ENCODE data around the gene SFRP2.

The SFRP2 gene

DNA sequence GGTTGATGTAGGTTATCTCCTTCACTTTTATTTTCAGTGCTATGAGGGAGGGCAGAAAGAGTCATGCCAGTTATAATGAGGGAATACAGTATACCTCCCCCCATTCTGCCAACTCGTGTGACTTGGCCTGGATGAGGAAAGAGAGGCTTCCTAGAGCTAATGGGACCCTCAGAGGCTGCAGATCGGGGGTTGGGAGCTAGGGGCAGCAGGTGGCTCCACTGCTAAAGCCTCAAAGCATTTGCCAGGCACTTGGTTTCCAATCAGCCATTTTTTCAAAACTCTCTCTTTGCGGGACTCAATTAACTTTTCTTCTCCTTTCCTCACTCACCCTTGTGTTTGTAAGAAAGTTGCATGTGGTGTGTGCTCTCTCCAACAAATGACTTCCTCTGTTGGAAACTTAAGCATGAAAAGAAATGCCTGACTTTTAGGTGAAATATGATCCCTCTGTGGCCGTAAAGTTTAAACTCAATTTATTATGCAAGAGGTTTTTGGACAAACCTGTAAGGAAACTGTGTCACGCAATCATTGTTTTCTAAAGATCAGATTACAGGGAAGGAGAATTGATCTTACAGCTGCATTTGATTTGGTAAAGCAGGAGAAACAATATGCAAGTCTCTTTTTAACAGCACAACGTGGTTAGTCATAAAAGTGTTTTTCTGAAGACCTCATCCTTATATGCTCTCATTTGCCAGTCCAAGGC is 7.0 kb downstream of the SFRP2 start (continued):
- TF ChIP-seq SCRT2 (tag by site-specific recombination; IDR thresholded peaks at IDR 0.05) (peak; percentile 57), ZNF600 (tag by site-specific recombination; IDR thresholded peaks at IDR 0.05) (peak; percentile 55; the same call in 1 of the 2 replicates), ZNF274 (IDR thresholded peaks at IDR 0.05; ENCODE audit: low read length) (no peak), ZNF274 (tag by site-specific recombination; IDR thresholded peaks at IDR 0.05; ENCODE audit: borderline replicate concordance) (no peak), ZBTB17 (tag by site-specific recombination; IDR thresholded peaks at IDR 0.05) (peak; percentile 48; the same call in 1 of the 2 replicates), ZNF664 (tag by site-specific recombination; IDR thresholded peaks at IDR 0.05) (no peak), KLF10 (tag by site-specific recombination; IDR thresholded peaks at IDR 0.05) (no peak), ZFP3 (tag by site-specific recombination; IDR thresholded peaks at IDR 0.05; ENCODE audit: low read depth) (no peak), SP3 (tag by site-specific recombination; IDR thresholded peaks at IDR 0.05) (no peak; the same call in 1 of the 2 replicates), ZNF37A (tag by site-specific recombination; IDR thresholded peaks at IDR 0.05) (no peak), ZNF19 (tag by site-specific recombination; IDR thresholded peaks at IDR 0.05; ENCODE audit: low read depth) (no peak), ZNF670 (tag by site-specific recombination; IDR thresholded peaks at IDR 0.05; ENCODE audit: low read depth) (no peak), ZNF426 (tag by site-specific recombination; IDR thresholded peaks at IDR 0.05) (no peak), SP7 (tag by site-specific recombination; IDR thresholded peaks at IDR 0.05) (peak; percentile 72), HOXC10 (CRISPR knock-in tag; IDR thresholded peaks at IDR 0.05) (no peak), BCL11B (tag by site-specific recombination; IDR thresholded peaks at IDR 0.05; ENCODE audit: low read depth) (peak; percentile 72; the same call in 1 of the 2 replicates), ZNF292 (tag by site-specific recombination; IDR thresholded peaks at IDR 0.05; ENCODE audit: borderline replicate concordance, low read depth) (no peak), ZNF133 (tag by site-specific recombination; IDR thresholded peaks at IDR 0.05) (no peak), MYNN (tag by site-specific recombination; IDR thresholded peaks at IDR 0.05; ENCODE audit: borderline replicate concordance) (no peak), ZNF660 (tag by site-specific recombination; IDR thresholded peaks at IDR 0.05) (peak; percentile 52; the same call in 1 of the 2 replicates), ZNF654 (tag by site-specific recombination; IDR thresholded peaks at IDR 0.05; ENCODE audit: low read depth) (no peak)
- TF ChIP-seq, protein P1, sequence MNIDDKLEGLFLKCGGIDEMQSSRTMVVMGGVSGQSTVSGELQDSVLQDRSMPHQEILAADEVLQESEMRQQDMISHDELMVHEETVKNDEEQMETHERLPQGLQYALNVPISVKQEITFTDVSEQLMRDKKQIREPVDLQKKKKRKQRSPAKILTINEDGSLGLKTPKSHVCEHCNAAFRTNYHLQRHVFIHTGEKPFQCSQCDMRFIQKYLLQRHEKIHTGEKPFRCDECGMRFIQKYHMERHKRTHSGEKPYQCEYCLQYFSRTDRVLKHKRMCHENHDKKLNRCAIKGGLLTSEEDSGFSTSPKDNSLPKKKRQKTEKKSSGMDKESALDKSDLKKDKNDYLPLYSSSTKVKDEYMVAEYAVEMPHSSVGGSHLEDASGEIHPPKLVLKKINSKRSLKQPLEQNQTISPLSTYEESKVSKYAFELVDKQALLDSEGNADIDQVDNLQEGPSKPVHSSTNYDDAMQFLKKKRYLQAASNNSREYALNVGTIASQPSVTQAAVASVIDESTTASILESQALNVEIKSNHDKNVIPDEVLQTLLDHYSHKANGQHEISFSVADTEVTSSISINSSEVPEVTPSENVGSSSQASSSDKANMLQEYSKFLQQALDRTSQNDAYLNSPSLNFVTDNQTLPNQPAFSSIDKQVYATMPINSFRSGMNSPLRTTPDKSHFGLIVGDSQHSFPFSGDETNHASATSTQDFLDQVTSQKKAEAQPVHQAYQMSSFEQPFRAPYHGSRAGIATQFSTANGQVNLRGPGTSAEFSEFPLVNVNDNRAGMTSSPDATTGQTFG (tag by site-specific recombination; IDR thresholded peaks at IDR 0.05; ENCODE audit: borderline replicate concordance), result no peak
- TF ChIP-seq, protein P2, sequence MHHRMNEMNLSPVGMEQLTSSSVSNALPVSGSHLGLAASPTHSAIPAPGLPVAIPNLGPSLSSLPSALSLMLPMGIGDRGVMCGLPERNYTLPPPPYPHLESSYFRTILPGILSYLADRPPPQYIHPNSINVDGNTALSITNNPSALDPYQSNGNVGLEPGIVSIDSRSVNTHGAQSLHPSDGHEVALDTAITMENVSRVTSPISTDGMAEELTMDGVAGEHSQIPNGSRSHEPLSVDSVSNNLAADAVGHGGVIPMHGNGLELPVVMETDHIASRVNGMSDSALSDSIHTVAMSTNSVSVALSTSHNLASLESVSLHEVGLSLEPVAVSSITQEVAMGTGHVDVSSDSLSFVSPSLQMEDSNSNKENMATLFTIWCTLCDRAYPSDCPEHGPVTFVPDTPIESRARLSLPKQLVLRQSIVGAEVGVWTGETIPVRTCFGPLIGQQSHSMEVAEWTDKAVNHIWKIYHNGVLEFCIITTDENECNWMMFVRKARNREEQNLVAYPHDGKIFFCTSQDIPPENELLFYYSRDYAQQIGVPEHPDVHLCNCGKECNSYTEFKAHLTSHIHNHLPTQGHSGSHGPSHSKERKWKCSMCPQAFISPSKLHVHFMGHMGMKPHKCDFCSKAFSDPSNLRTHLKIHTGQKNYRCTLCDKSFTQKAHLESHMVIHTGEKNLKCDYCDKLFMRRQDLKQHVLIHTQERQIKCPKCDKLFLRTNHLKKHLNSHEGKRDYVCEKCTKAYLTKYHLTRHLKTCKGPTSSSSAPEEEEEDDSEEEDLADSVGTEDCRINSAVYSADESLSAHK (tag by site-specific recombination; IDR thresholded peaks at IDR 0.05), result peak; percentile 48; the same call in 1 of the 2 replicates
- TF ChIP-seq, protein P3, sequence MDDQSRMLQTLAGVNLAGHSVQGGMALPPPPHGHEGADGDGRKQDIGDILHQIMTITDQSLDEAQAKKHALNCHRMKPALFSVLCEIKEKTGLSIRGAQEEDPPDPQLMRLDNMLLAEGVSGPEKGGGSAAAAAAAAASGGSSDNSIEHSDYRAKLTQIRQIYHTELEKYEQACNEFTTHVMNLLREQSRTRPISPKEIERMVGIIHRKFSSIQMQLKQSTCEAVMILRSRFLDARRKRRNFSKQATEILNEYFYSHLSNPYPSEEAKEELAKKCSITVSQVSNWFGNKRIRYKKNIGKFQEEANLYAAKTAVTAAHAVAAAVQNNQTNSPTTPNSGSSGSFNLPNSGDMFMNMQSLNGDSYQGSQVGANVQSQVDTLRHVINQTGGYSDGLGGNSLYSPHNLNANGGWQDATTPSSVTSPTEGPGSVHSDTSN (CRISPR knock-in tag; IDR thresholded peaks at IDR 0.05), result no peak
- TF ChIP-seq, protein P4, sequence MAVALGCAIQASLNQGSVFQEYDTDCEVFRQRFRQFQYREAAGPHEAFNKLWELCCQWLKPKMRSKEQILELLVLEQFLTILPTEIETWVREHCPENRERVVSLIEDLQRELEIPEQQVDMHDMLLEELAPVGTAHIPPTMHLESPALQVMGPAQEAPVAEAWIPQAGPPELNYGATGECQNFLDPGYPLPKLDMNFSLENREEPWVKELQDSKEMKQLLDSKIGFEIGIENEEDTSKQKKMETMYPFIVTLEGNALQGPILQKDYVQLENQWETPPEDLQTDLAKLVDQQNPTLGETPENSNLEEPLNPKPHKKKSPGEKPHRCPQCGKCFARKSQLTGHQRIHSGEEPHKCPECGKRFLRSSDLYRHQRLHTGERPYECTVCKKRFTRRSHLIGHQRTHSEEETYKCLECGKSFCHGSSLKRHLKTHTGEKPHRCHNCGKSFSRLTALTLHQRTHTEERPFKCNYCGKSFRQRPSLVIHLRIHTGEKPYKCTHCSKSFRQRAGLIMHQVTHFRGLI (tag by site-specific recombination; IDR thresholded peaks at IDR 0.05), result no peak
- TF ChIP-seq, protein P5, sequence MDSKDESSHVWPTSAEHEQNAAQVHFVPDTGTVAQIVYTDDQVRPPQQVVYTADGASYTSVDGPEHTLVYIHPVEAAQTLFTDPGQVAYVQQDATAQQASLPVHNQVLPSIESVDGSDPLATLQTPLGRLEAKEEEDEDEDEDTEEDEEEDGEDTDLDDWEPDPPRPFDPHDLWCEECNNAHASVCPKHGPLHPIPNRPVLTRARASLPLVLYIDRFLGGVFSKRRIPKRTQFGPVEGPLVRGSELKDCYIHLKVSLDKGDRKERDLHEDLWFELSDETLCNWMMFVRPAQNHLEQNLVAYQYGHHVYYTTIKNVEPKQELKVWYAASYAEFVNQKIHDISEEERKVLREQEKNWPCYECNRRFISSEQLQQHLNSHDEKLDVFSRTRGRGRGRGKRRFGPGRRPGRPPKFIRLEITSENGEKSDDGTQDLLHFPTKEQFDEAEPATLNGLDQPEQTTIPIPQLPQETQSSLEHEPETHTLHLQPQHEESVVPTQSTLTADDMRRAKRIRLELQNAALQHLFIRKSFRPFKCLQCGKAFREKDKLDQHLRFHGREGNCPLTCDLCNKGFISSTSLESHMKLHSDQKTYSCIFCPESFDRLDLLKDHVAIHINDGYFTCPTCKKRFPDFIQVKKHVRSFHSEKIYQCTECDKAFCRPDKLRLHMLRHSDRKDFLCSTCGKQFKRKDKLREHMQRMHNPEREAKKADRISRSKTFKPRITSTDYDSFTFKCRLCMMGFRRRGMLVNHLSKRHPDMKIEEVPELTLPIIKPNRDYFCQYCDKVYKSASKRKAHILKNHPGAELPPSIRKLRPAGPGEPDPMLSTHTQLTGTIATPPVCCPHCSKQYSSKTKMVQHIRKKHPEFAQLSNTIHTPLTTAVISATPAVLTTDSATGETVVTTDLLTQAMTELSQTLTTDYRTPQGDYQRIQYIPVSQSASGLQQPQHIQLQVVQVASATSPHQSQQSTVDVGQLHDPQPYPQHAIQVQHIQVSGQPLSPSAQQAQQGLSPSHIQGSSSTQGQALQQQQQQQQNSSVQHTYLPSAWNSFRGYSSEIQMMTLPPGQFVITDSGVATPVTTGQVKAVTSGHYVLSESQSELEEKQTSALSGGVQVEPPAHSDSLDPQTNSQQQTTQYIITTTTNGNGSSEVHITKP (tag by site-specific recombination; IDR thresholded peaks at IDR 0.05), result peak; percentile 42
- TF ChIP-seq, protein P6, sequence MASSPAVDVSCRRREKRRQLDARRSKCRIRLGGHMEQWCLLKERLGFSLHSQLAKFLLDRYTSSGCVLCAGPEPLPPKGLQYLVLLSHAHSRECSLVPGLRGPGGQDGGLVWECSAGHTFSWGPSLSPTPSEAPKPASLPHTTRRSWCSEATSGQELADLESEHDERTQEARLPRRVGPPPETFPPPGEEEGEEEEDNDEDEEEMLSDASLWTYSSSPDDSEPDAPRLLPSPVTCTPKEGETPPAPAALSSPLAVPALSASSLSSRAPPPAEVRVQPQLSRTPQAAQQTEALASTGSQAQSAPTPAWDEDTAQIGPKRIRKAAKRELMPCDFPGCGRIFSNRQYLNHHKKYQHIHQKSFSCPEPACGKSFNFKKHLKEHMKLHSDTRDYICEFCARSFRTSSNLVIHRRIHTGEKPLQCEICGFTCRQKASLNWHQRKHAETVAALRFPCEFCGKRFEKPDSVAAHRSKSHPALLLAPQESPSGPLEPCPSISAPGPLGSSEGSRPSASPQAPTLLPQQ (tag by site-specific recombination; IDR thresholded peaks at IDR 0.05), result 0 out of 2 replicates have a peak, but pooled peaks have one; percentile 26
